Ectodermal cell (in vitro differentiated cells): ENCODE data around the gene ZSCAN18.

Source experiments
- H3K27ac ChIP-seq: 2 replicates; pipeline ENCODE4 v1.7.0; 2013; ENCODE audit warnings: mild to moderate bottlenecking, low read depth, low read length; ENCODE audit not compliant: insufficient read depth, poor library complexity, severe bottlenecking
- H3K27me3 ChIP-seq: 2 replicates; pipeline ENCODE4 v1.7.0; 2013; ENCODE audit warnings: mild to moderate bottlenecking, low read length; ENCODE audit not compliant: insufficient read depth, control insufficient read depth, poor library complexity, severe bottlenecking
- H3K36me3 ChIP-seq: one replicate; pipeline ENCODE4 v1.7.0; 2013; ENCODE audit warnings: low read length; ENCODE audit not compliant: control insufficient read depth, insufficient read depth
- H3K4me1 ChIP-seq: one replicate; pipeline ENCODE4 v1.7.0; 2013; ENCODE audit warnings: low read length; ENCODE audit not compliant: control insufficient read depth, insufficient read depth
- H3K4me3 ChIP-seq: 2 replicates; pipeline ENCODE4 v1.7.0; 2013; ENCODE audit warnings: low read depth, low read length, control low read depth; ENCODE audit not compliant: insufficient read depth
- H3K9me3 ChIP-seq: 2 replicates; pipeline ENCODE4 v1.7.0; 2013; ENCODE audit warnings: mild to moderate bottlenecking, low read length, moderate library complexity; ENCODE audit not compliant: control insufficient read depth
- WGBS, 2 experiments: methylation state at CpG; one replicate each; pipeline ENCODE4 v1.1.7; 2013; ENCODE audit warnings: missing lambda C conversion rate in 2 of 2; 5-methylcytosine and 5-hydroxymethylcytosine counted together

ZSCAN18 gene

DNA sequence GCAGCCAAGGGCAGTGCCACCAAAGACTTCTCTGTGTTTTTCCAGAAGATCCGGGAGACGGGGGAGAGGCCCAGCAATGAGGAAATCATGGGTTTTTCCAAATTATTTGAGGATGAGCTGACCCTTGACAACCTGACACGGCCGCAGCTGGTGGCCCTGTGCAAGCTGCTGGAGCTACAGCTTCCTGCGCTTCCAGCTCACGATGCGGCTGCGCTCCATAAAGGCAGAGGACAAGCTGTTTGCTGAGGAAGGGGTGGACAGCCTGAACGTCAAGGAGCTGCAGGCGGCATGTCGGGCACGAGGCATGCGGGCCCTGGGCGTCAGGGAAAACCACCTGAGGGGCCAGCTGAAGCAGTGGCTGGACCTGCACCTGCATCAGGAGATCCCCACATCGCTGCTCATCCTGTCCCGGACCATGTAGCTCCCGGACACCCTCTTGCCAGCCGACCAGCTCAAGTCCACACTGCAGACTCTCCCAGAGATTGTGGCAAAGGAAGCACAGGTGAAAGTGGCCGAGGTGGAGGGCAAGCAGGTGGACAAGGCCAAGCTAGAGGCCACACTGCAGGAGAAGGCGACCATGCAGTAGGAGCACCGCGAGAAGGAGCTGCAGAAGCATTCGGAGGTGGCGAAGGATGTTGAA is 52.5 kb downstream of the ZSCAN18 start:
- no peaks in the 10 kb centered on the region for H3K27me3 ChIP-seq
- H3K4me1 ChIP-seq: no peaks in the 10 kb centered on the region
- no peak overlapping the region for H3K4me3 ChIP-seq
- H3K9me3 ChIP-seq: peaks cover 2% of the 10 kb centered on the region
- no peak overlapping the region for H3K27ac ChIP-seq
- WGBS, 2 experiments: 86% methylated on average over 24 of the region's 24 CpGs
- no peaks in the 10 kb centered on the region for H3K36me3 ChIP-seq

DNA sequence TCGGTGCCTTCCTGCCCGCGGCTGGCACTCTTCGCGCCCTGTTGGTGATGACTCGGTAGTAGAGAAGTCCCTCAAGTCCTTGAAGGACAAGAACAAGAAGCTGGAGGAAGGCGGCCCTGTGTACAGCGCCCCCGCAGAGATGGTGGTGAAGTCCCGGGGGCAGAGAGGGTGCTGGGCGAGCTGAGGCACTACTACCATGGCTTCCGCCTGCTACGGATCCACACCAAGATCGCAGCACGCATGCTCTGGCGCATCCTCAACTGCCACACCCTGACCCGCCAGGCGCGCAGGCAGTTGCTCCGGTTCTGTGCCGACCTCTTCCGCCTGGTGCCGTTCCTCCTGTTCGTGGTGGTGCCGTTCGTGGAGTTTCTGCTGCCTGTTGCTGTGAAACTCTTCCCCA is 53.1 kb downstream of the ZSCAN18 start:
- no peaks in the 10 kb centered on the region for H3K4me1 ChIP-seq
- no peaks in the 10 kb centered on the region for H3K36me3 ChIP-seq
- peaks cover 2% of the 10 kb centered on the region for H3K9me3 ChIP-seq
- no peak overlapping the region for H3K4me3 ChIP-seq
- 91 to 93% methylated on average over 26 of the region's 26 CpGs for WGBS, 2 experiments
- no peaks in the 10 kb centered on the region for H3K27me3 ChIP-seq
- no peak overlapping the region for H3K27ac ChIP-seq

DNA sequence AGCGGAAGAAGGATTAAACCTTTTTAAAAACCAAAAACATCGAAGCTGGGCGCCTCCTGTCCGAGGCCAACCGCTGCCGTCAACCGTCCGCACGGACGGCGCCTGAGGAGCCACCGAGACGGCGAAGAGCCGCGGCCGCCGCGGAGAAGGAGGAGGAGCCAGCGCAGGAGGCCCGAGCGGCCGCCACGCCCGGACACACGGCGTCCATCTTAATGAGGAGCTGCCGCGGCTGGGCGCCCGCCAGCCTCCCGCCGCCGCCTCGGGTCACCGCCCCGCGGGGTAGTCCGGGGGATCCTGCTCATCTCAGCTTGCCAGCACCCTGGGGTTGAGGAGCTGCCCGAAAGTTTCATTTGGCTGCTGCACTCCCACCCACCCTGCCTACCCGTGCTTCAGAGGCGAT is 53.6 kb downstream of the ZSCAN18 start:
- H3K36me3 ChIP-seq: no peaks in the 10 kb centered on the region
- no peak overlapping the region for H3K27ac ChIP-seq
- no peaks in the 10 kb centered on the region for H3K27me3 ChIP-seq
- no peak overlapping the region for H3K4me3 ChIP-seq
- WGBS, 2 experiments: 91 to 94% methylated on average over 41 to 42 of the region's 42 CpGs
- peaks cover 2% of the 10 kb centered on the region for H3K9me3 ChIP-seq
- no peaks in the 10 kb centered on the region for H3K4me1 ChIP-seq

DNA sequence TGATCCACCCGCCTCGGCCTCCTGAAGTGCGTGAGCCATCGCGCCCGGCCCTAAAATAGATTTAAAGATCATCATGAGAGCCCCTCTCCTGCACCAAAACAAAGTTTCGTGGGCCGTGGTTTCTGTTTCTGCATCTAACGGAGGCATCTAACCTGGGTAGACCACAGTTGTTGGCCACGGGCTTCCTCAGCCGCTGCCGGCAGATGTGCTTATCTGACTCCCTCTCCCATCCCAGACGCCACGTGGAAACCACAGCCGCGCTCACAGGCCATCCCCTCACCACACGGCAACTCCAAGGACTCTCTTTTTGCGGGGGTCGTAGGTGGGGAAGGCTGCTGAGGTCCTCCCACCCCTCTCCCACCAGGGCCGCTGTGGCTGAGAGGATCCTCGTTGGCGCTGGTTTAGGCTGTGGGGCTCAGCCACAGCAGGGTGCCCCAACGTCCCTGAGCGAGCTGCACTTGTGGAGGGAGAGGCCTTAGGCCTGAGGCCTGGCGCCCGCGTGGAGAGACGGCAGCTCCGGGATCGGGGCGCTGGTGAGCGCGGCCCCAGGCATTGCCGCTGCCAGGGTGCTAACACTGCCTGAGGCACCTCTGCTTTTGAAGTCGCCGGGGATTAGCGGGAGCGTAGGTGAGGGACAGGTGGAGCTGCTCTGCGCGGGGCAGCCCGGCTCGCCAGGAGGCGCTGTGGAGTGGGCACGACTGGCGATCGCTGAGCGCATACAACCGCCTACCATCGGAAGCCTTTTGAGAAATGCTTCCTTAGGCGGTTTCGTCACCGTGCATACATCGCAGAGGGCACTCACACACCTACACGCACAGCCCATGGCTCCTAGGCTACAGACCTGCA is 55.3 kb downstream of the ZSCAN18 start:
- Histone ChIP-seq H3K4me1 (no peaks in the 10 kb centered on the region), H3K36me3 (no peaks in the 10 kb centered on the region), H3K27ac (no peak overlapping the region), H3K9me3 (peaks cover 2% of the 10 kb centered on the region), H3K27me3 (no peaks in the 10 kb centered on the region), H3K4me3 (no peak overlapping the region)
- 78 to 80% methylated on average over 54 of the region's 54 CpGs for WGBS, 2 experiments

DNA sequence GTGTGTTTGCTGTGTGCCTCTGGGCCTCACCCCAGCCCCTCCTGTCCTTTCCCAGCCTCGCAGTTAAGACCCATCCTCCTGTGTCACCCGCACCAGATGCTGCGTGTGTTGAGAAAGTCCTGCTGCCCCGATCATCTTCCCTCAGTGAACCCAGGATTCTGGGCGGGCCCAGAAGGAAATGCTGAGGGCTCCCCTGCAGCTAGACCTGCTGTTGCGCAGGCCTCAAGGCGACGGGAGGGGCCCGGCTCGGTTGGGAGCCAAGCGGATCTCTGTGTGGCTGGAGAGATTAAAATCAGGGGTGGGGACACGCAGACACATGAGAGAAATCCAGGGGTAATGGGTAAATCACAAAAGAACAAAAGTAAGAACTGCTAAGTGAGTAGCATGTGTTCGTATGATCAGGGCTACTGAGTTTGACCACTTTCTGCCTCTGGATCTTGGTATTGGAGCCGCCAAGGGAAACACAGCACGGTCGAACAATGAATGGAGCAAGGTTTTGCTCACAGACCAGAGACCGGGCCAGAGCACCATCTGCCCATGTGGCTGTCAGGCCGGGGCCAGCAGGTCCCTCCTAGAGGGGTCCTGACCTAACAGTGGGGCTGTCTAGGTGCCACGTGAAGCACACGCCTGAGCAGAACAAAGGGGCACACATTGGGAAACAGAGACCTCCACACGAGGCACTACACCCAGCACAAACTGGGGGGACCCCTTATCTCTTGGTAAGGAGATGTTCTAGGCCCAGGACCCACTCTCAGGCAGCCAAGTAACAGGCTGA is 57.1 kb downstream of the ZSCAN18 start:
- Histone ChIP-seq H3K4me3 (no peak overlapping the region), H3K9me3 (no peaks in the 10 kb centered on the region), H3K27me3 (no peaks in the 10 kb centered on the region), H3K36me3 (no peaks in the 10 kb centered on the region), H3K4me1 (no peaks in the 10 kb centered on the region), H3K27ac (no peak overlapping the region)
- 86 to 88% methylated on average over 21 of the region's 21 CpGs for WGBS, 2 experiments

DNA sequence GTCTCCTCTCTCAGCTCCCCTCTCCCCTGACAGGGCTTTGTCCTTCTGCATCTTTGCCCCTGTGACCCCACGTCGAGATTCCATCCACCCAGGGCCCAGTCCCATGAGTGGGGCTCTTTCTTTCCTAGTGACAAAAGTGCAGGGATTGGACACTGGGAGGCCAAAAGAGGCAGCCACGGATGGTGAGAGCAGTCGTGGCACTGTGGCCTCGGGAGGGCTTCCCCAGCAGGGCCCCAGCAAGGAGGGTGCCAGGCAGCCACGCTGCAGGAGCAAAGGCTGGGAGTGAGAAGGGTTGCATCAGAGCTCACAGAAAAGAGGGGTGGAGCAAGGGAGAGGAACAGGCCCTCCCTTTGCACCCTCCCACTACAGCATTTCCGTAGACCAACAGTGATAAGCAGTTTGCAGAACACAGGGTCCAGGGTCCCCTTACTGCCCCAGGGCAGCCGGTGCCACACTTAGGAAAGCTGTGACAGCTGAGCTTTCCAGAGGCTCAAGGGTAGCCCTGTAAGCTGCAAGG is 59.3 kb downstream of the ZSCAN18 start:
- Histone ChIP-seq H3K9me3 (no peaks in the 10 kb centered on the region), H3K27ac (no peak overlapping the region), H3K4me1 (no peaks in the 10 kb centered on the region), H3K4me3 (no peak overlapping the region), H3K36me3 (no peaks in the 10 kb centered on the region), H3K27me3 (no peaks in the 10 kb centered on the region)
- 61 to 65% methylated on average over 8 of the region's 8 CpGs for WGBS, 2 experiments

DNA sequence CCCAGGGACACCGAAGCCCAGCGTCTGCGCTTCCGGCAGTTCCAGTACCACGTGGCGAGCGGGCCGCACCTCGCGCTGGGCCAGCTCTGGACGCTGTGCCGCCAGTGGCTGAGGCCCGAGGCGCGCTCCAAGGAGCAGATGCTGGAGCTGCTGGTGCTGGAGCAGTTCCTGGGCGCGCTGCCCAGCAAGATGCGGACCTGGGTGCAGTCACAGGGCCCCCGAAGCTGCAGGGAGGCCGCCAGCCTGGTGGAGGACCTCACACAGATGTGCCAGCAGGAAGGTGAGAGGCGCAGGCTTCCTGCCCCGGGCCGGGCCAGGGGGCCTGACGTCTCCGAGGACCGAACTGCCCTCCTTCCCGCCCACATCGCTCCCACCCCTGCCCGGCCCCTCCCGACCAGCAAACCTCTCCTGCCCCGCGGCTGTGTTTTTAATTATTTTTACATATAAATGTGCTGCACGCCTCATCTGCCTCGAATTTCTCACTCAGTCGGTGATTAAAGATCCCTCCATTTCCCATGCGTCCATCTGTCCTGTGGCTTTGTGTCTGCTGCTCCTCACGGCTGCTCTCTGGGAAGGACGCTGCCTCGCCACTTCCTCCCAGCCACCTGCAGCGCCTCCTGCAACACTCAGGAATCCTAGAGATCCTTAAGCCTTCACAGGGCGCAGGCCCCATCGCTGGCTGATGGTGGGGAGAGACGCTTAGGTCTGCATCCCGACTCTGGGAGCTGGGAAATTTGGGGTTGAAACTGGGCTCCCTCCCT is 59.9 kb downstream of the ZSCAN18 start:
- WGBS, 2 experiments: 82 to 84% methylated on average over 44 of the region's 44 CpGs
- no peak overlapping the region for H3K4me3 ChIP-seq
- no peaks in the 10 kb centered on the region for H3K4me1 ChIP-seq
- no peaks in the 10 kb centered on the region for H3K9me3 ChIP-seq
- no peak overlapping the region for H3K27ac ChIP-seq
- H3K36me3 ChIP-seq: no peaks in the 10 kb centered on the region
- no peaks in the 10 kb centered on the region for H3K27me3 ChIP-seq

DNA sequence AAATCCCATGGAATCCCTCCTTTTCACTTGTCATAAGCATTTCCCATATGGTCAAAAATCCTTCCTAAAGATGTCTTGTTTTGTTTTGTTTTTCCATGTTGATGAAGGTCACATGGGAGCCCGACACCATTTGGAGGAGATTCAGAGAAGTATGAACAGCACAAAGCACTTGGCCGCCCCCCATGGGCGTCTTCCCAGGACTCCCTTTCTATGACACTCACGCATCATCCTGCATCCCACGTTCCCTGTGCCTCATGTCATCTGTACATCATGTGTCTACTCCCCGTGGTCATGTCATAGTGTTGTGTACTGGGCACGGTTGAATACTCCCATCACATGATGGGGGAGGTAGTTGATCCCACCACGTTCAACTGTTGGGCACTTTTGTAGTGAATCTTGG is 62.2 kb downstream of the ZSCAN18 start:
- H3K4me1 ChIP-seq: no peaks in the 10 kb centered on the region
- H3K4me3 ChIP-seq: no peak overlapping the region
- no peaks in the 10 kb centered on the region for H3K36me3 ChIP-seq
- H3K27ac ChIP-seq: no peak overlapping the region
- no peaks in the 10 kb centered on the region for H3K27me3 ChIP-seq
- no peaks in the 10 kb centered on the region for H3K9me3 ChIP-seq
- WGBS, 2 experiments: 76 to 81% methylated on average over 8 of the region's 8 CpGs

DNA sequence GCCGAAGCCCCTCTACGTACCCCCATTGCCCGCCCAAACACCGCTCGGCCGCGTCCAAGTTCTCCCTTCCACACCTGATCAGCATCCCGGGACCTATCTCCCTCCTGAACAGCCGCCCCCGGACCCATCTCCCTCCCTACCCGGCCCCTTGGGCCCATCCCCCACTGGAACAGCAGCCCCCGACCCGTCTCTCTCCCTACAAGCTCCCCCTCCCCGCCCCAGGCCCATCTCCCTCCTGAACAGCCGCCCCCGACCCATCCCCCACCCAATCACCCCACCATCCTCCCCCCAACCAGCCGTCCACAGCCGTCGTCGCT is 63.6 kb downstream of the ZSCAN18 start:
- Histone ChIP-seq H3K4me3 (peak overlapping the region; percentile 40), H3K27me3 (no peaks in the 10 kb centered on the region), H3K9me3 (no peaks in the 10 kb centered on the region), H3K36me3 (no peaks in the 10 kb centered on the region), H3K27ac (no peak overlapping the region), H3K4me1 (no peaks in the 10 kb centered on the region)
- 40 to 42% methylated on average over 15 to 18 of the region's 20 CpGs for WGBS, 2 experiments
